Activated naive CD8-positive, alpha-beta T cell treated with anti-CD3 and anti-CD28 coated beads, Interleukin-2, amount 10 ng/mL, durations not matched to agents 7 days and 5 days (primary cell): Measurements from ENCODE around the gene SGO2. TPM values are rescaled to one million over a fixed set of nuclear protein-coding genes. Genes with fewer than 3 reads are reported as not detected.
"Not testable (repeated sequence)": the region's sequence is repeated elsewhere in the genome, so short reads cannot be mapped to it uniquely, and the experiment has no call there.

Experiments
- ATAC-seq: fragments of 150-1000 bp; cut with Tn5 transposase; one replicate; pipeline ENCODE4 v1.10.0; 2021; ENCODE audit warnings: low read depth, moderate library complexity
- POLR2A ChIA-PET: fragments of 350-600 bp; sonication (Branson Sonifier 250); formaldehyde crosslinking; loops from one replicate; lab custom pipeline; 2021; ENCODE audit warnings: antibody characterized with exemption; lab: Charles Lee
- DNase-seq: peaks from one replicate; pipeline ENCODE4 v3.0.0; 2021
- H3K27ac Mint-ChIP-seq: one replicate; pipeline ENCODE4 v1.8.0; 2022; ENCODE audit warnings: mild to moderate bottlenecking, mixed read lengths
- H3K27me3 Mint-ChIP-seq: one replicate; pipeline ENCODE4 v1.8.0; 2022; ENCODE audit warnings: mild to moderate bottlenecking, moderate library complexity, mixed read lengths
- H3K36me3 Mint-ChIP-seq: one replicate; pipeline ENCODE4 v1.8.0; 2021; ENCODE audit warnings: mild to moderate bottlenecking, mixed read lengths
- H3K4me1 Mint-ChIP-seq: one replicate; pipeline ENCODE4 v1.8.0; 2021; ENCODE audit warnings: mixed read lengths
- H3K4me3 Mint-ChIP-seq: one replicate; pipeline ENCODE4 v1.8.0; 2022; ENCODE audit warnings: mild to moderate bottlenecking, moderate library complexity, mixed read lengths
- H3K9me3 Mint-ChIP-seq: one replicate; pipeline ENCODE4 v1.8.0; 2021; ENCODE audit warnings: mixed read lengths
- total RNA-seq, 2 experiments: library from RNA; stranded (reverse); gene quantifications; one replicate each; pipeline ENCODE4 v1.2.3, GENCODE V29; 2021

Gene SGO2
- total RNA-seq, 2 experiments from 2014 or later: 35.0 to 37.4 TPM

DNA sequence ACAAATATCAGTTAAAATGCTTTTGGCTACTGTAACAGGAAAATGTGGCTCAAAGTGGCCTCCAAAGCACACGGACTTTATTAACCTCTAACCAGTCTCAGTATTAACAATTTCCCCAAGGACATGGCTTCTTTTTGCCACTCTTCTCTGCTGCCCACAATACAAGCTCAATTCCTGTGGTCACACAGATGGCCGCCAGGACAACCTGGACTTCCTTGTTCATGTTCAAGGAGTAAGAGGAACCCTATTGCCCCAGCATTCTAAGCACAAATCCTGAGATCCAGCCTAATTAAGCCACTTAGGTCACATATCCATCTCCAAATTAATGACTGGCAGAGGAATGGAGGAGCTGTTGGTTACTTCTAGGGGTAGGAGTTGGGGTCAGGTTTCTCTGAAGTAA lies 98.0 kb downstream of the SGO2 start:
- Mint-ChIP-seq H3K36me3 (no peaks in the 10 kb centered on the region), H3K4me3 (no peak overlapping the region), H3K4me1 (no peaks in the 10 kb centered on the region), H3K27me3 (peaks cover 9% of the 10 kb centered on the region), H3K27ac (no peak overlapping the region), H3K9me3 (no peaks in the 10 kb centered on the region)
- DNase-seq (no peak), ATAC-seq (no peak)
- POLR2A ChIA-PET: no interaction called here

DNA sequence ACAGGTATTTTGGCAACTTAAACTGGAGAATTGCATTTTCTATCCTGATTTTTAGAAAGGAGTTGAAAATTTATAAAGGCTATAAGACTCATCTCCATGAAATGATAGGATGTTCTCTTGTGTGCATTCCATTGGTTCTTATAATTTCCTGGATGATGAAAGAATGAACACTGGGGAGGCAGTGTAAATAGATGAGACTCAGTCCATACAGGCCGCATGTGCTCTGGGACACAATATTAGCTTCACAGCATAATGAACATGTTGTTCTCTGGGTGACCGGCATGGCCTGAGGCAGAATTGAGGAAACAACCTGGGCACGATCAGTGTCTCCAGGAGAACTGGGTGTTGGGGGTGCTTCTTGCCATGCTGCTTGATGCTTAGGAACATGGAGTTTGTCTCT lies 98.7 kb downstream of the SGO2 start:
- Mint-ChIP-seq H3K27me3 (peaks cover 15% of the 10 kb centered on the region), H3K9me3 (no peaks in the 10 kb centered on the region), H3K4me1 (no peaks in the 10 kb centered on the region), H3K4me3 (no peak overlapping the region), H3K27ac (no peak overlapping the region), H3K36me3 (no peaks in the 10 kb centered on the region)
- POLR2A ChIA-PET: no interaction called here
- ATAC-seq (no peak), DNase-seq (no peak)

DNA sequence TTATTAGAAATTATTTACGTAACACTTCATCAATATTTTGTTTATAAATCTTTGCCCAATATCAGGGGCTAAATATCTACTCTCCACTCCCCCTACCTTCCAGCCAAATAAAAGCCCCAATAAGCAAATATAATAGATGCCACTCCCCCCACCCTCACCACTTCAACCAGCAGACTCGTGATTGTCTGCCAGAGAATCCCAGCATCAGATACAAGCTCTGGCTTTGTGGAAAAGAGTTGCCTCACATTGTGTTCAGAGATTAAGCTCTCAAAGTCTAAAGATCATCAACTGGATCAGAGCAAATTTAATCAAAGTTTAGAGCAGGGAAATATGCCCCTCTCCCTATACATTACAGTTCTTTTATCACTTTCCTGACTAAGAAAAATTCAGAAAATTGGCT lies 99.3 kb downstream of the SGO2 start:
- Mint-ChIP-seq H3K27me3 (peaks cover 16% of the 10 kb centered on the region), H3K36me3 (no peaks in the 10 kb centered on the region), H3K4me1 (no peaks in the 10 kb centered on the region), H3K27ac (no peak overlapping the region), H3K4me3 (no peak overlapping the region), H3K9me3 (no peaks in the 10 kb centered on the region)
- POLR2A ChIA-PET: no interaction called here
- ATAC-seq (no peak), DNase-seq (no peak)

- no peaks in the 10 kb centered on the region for H3K4me1 Mint-ChIP-seq
- DNase-seq (no peak), ATAC-seq (no peak)
- POLR2A ChIA-PET: no interaction called here
- H3K9me3 Mint-ChIP-seq: no peaks in the 10 kb centered on the region
- H3K27me3 Mint-ChIP-seq: peaks cover 16% of the 10 kb centered on the region
- no peak overlapping the region for H3K4me3 Mint-ChIP-seq
- H3K27ac Mint-ChIP-seq: no peak overlapping the region
- H3K36me3 Mint-ChIP-seq: no peaks in the 10 kb centered on the region
Observed at GRCh38 chr2:200625958-200626363, 100.0 kb downstream of the SGO2 start.

GRCh38 chr2:200627110-200627770 lies 101.2 kb downstream of the SGO2 start:
- Mint-ChIP-seq H3K27me3 (peaks cover 16% of the 10 kb centered on the region), H3K27ac (no peak overlapping the region), H3K4me1 (no peaks in the 10 kb centered on the region), H3K4me3 (no peak overlapping the region), H3K36me3 (no peaks in the 10 kb centered on the region), H3K9me3 (no peaks in the 10 kb centered on the region)
- ATAC-seq (no peak), DNase-seq (no peak)
- POLR2A ChIA-PET: no interaction called here

DNA sequence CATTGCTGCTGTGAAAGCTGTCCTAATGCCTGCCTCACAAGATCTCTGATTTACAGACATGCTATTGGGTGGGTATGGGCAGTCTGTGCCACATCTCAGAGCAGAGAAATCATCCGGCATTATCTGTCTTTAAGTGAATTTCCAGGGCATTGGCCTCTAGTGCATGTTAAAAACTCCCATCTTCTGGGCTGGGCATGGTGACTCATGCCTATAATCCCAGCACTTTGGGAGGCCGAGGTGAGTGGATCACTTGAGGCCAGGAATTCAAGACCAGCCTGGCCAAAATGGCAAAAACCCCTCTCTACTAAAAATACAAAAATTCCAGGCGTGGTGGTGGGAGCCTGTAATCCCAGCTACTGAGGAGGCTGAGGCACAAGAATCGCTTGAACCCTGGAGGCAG lies 102.5 kb downstream of the SGO2 start:
- H3K27ac Mint-ChIP-seq, ATAC-seq, H3K4me1 Mint-ChIP-seq, DNase-seq, H3K9me3 Mint-ChIP-seq, POLR2A ChIA-PET, H3K36me3 Mint-ChIP-seq, H3K4me3 Mint-ChIP-seq: not testable (repeated sequence)
- peaks cover 22% of the 10 kb centered on the region for H3K27me3 Mint-ChIP-seq

DNA sequence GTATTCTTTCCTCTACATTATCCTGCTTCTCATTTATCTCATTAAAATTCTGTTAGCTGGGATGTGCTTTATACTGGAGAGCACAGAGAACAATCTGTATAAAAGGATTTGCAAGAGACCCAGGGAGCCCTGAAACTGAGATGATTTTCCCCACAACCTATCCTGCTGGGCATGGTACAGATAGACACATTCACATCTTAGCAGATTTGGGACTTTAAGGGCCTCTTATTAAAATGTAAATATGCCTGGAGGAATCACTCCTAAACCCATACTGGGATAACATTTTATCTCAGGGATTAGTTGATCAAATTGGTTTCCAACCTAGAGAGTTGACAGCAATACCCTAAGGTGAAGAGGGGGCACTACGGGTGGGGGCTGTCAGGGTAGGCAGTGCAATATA lies 105.3 kb downstream of the SGO2 start:
- DNase-seq: no peak
- Mint-ChIP-seq H3K36me3 (no peaks in the 10 kb centered on the region), H3K9me3 (peaks cover 2% of the 10 kb centered on the region), H3K27me3 (peaks cover 33% of the 10 kb centered on the region), H3K27ac (no peak overlapping the region), H3K4me3 (no peak overlapping the region), H3K4me1 (no peaks in the 10 kb centered on the region)
- POLR2A ChIA-PET: no interaction called here
- ATAC-seq: no peak

Other genes with a start within 250 kb of the SGO2 start
- 10 to 100 TPM; 46.3 to 47.1 TPM for gene SPATS2L, start 219.5 kb upstream of the SGO2 start, total RNA-seq
- gene KCTD18, start 16.1 kb upstream of the SGO2 start, total RNA-seq: 10 to 100 TPM; 18.1 to 21.5 TPM
- not detected for gene AOX1, start 59.8 kb downstream of the SGO2 start, total RNA-seq